ENCODE results near the gene KCND2.

GRCh38 chr7:120780938-120781337 lies 508.0 kb downstream of the KCND2 start:
- no peak for TF ChIP-seq MAZ (IDR thresholded peaks at IDR 0.05; ENCODE audit: borderline replicate concordance, low read depth, low read length)
- no peak for TF ChIP-seq CTCF (IDR thresholded peaks at IDR 0.05)
- no peak for TF ChIP-seq MYC (IDR thresholded peaks at IDR 0.05; ENCODE audit: borderline replicate concordance, low read length)
